ENCODE measurements around the gene MLST8.
A peak's percentile ranks its signal among the peaks of the same experiment; 100 is the strongest.
"Not testable (repeated sequence)": the region's sequence is repeated elsewhere in the genome, so short reads cannot be mapped to it uniquely, and the experiment has no call there.

Gene MLST8

GRCh38 chr16:2233872-2234812 lies 28.9 kb downstream of the MLST8 start:
- FAIRE-seq = no peak

GRCh38 chr16:2234813-2235170 lies 29.5 kb downstream of the MLST8 start:
- FAIRE-seq = no peak

GRCh38 chr16:2235234-2235651 lies 30.0 kb downstream of the MLST8 start:
- FAIRE-seq = no peak

- no peak for FAIRE-seq
Observed at GRCh38 chr16:2235695-2236336, 30.6 kb downstream of the MLST8 start.

- FAIRE-seq = no peak
Observed at GRCh38 chr16:2236337-2237101, 31.3 kb downstream of the MLST8 start, which contains the start of gene DNASE1L2. Gene DNASE1L2, plus strand, starts transcription at chr16:2236444. Its CDS starts 373 bp downstream, at chr16:2236817.

GRCh38 chr16:2237102-2237482 lies 31.8 kb downstream of the MLST8 start:
- no peak for FAIRE-seq

GRCh38 chr16:2237493-2238149 lies 32.4 kb downstream of the MLST8 start:
- no peak for FAIRE-seq

GRCh38 chr16:2238150-2238837 lies 33.0 kb downstream of the MLST8 start:
- FAIRE-seq = no peak

GRCh38 chr16:2238838-2239675 lies 33.8 kb downstream of the MLST8 start:
- FAIRE-seq = no peak

GRCh38 chr16:2240331-2240730 lies 35.1 kb downstream of the MLST8 start:
- FAIRE-seq = not testable (repeated sequence)

GRCh38 chr16:2242598-2242997 lies 37.3 kb downstream of the MLST8 start:
- no peak for FAIRE-seq

GRCh38 chr16:2243031-2243528 lies 37.8 kb downstream of the MLST8 start:
- no peak for FAIRE-seq

- no peak for FAIRE-seq
Observed at GRCh38 chr16:2243781-2244180, 38.5 kb downstream of the MLST8 start.

- FAIRE-seq = no peak
Observed at GRCh38 chr16:2244301-2244700, 39.0 kb downstream of the MLST8 start.

GRCh38 chr16:2244926-2245795 lies 39.9 kb downstream of the MLST8 start:
- no peak for FAIRE-seq

GRCh38 chr16:2246301-2246885 lies 41.1 kb downstream of the MLST8 start:
- no peak for FAIRE-seq

- FAIRE-seq = no peak
Observed at GRCh38 chr16:2250652-2251295, 45.5 kb downstream of the MLST8 start.

- FAIRE-seq = peak; percentile 98
Observed at GRCh38 chr16:2251296-2252111, 46.2 kb downstream of the MLST8 start, which contains the start of gene ECI1. Gene ECI1, minus strand, starts transcription at chr16:2251587. Its CDS starts 21 bp downstream, at chr16:2251566.

Measured in G401.6 (cell line).